GM18505 (cell line): Measurements from ENCODE around the gene PPIF.

Source experiments
- ATAC-seq: cut with Tn5 transposase; IDR thresholded peaks from one replicate; pipeline ENCODE4 v1.9.1; 2021; ENCODE audit not compliant: unreplicated experiment
- POLR2A ChIP-seq: IDR thresholded peaks from 4 replicates; pipeline ENCODE4 v1.6.1; 2011; ENCODE audit warnings: borderline replicate concordance; ENCODE audit not compliant: insufficient read depth, insufficient read length; ENCODE audit errors: extremely low read depth

PPIF gene

DNA sequence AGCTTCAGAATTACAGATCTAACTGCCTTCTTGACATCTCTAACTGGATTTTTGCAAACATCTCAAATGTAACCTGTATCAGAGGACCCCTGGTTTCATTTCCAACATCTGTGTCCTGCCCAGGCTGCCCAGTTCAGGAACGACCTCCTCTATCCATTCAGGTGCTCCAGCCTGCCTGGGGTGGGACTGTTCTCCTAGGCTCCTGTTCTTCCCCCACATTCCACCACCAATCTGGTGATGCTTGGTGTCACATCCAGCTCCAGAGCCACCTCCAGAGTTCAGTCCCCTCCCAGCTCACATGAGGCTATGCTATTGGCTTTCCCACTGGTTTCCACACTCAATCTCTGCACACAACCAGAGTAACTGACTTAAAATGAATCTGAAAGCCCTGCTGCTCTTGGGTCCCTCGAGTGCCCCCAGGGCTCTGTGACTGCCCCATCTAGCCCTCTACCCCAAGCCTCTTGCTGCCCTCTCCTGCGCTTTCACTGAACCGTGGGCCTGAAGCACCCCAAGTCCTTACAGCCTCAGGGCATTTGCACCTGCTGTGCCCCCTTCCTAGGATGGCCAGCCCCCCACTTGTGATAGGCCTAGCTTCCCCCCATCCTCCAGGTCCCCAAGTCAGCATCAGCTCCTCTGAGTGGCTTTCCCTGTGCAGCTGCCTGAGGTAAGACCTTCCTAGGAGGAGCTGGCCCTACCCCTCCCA, 46.1 kb downstream of the PPIF start:
- no peak for ATAC-seq
- TF ChIP-seq POLR2A, result no peak

DNA sequence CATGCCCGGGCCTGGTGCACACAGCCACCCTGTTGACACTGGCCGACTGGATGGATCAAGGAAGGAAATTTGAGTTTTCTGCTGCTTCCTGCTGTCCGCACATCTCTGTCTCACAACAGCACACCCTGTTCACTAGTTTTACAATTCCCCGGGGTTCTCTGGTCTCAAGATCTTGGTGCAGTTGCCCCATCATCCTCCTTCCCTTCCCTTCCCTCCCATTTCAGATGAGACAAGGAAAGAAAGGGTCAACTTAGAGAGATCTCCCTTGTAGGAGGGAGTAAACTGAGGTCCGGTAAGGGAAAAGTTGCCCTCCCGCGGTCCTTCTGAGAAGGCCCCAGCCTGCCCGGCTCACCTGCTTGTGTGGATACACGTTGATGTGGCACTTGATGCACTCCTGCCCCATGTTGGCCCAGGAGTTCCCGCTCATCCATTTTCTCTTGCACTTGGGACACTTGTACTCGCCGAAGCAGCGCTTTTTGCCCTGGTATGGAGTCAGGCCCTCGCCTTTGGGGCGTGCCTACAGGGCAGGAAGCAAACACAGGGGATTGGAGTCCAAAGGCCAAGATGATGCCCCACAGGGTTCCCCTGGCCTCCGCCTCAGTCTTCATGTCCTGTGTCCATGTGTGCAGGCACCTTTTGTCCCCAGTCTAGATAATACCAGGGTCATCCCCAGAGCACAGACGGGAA, 46.8 kb downstream of the PPIF start:
- no peak for ATAC-seq
- no peak for TF ChIP-seq POLR2A

DNA sequence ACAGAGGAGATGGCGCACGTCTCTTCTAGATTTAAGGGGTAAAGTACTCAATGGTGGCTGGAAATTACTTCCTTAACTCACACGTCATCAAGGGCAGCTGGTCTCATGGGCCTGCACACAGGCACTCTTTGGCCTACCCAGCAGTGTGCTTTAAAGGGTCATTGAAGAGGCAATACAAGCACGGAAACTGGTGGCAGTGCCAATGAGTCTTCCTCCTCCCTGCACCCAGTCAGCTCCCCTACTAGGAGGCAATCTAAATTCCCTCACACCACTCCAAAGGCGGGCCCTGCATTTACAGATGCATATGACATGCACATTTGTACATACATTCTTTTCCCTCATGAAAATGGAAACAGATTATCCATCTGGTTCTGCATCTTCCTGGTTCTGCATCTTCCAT, 47.4 kb downstream of the PPIF start:
- ATAC-seq, result no peak
- no peak for TF ChIP-seq POLR2A

DNA sequence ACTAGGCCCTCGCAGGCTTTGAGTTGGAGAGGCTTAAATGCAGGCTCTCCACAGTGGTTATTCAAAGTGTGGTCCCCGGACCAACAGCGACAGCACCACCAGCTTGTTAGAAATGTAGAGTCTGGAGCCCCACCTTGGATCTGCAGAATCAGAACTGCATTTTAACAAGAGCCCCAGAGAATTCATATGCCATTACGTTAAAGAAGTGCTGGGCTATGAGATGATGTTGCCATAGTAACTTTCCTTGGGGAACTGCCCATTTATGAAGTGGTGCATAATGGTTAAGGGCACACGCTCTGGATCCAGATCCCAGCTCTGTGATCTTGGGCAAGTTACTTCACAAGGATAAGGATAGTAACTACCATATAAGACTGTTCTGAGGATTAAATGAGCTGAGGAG, 49.3 kb downstream of the PPIF start:
- no peak for TF ChIP-seq POLR2A
- no peak for ATAC-seq

DNA sequence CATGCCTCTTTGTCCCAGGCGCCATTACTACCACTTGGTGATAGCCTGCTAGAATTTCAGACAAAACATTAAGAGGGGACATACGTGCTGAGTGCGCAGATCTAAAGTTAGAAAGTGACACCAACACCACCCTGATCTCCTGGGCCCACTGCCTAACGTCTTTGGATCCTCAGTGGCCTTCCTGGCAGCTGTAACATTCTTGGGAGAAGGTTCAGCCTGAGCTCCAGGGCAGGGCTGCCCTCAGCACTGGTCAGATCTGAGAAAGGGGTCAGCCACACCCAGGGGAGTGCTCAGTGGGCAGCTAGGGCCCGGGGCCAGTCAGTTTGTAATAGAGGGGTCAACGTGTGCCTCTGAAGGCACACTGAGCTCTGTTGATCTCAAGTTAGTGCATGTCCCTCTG, 49.8 kb downstream of the PPIF start:
- no peak for ATAC-seq
- TF ChIP-seq POLR2A, result no peak

DNA sequence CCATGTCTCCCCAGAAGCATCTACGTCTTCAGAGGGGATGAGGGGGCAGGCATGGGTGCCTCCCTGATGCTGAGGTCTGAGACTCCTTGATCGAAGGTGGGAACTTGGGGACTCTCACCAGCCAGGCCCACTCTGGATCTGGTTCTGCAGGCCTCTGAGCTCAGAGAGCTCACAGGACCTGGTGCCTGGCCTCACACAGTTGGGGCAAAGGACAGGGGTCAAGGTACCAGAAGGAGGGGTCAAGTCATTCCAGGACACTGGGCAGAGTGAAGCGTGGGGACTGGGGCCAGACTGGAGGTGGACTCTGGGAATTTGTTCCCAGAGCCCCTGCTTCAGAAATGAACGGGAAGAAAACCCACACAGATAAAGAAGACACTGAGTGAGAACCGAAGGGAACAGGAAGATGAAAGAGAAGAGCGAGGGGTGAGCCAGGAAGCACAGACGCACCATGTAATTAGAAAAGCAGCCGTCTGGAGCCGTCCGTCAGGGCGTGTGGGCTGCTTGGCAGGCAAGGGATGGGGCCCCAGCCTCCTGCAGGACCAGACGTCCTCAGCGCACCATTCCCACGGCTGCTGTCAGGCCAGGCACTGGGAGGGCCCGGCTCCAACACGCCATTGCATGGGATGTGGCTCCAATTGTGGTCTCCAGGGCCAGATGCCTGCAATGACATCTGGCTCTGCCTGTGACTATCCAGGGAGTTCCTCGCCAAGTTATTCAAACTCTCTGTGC, 50.5 kb downstream of the PPIF start:
- TF ChIP-seq POLR2A, result no peak
- ATAC-seq, result no peak

DNA sequence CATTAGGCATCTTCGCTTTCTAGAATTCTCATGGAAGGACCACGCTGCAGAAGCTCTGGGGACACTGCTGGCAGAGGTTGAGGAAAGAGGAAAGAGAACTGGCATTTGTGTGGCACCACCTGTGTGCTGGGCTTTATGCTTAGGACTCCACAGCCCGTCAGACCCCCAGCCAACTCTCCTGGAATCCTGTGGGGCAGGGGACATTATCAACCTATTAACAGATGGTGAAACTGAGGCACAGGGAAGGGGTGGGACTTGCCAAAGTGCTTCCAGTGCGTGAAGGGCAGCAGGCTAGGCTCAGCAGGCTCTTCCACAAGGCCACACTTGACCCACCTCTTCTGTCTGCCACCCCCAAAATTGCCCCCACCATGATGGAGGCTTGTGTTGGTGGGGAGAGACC, 51.4 kb downstream of the PPIF start:
- ATAC-seq, result no peak
- no peak for TF ChIP-seq POLR2A

DNA sequence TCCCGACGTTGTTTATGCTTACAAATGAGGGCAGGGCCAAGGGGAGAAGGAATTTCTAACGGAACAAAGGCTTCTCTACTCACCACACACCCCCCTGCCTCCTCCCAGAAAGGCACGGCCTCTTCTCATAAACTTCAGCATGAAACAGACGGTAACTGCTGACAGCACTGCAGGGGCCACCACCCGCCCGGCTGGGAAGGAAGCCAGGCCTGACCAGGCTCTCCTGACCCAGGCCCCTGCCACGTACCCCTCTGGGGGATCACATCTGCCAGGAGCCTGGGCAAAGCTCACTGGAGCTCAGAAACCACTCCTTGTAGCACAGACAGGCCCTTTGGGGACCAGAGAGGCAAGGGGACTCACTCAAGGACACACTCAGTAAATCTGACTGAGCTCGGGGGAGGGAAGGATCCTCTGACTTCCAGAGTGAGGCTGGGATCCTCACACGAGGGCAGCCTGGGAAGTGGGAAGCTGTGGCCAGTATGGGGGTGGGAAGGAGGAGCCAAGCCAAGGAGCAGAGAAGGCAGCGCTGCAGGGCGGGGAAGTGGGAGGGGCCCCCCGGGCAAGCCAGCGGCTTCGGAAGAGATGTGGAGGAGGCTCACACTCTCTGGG, 52.1 kb downstream of the PPIF start:
- TF ChIP-seq POLR2A, result no peak
- no peak for ATAC-seq

DNA sequence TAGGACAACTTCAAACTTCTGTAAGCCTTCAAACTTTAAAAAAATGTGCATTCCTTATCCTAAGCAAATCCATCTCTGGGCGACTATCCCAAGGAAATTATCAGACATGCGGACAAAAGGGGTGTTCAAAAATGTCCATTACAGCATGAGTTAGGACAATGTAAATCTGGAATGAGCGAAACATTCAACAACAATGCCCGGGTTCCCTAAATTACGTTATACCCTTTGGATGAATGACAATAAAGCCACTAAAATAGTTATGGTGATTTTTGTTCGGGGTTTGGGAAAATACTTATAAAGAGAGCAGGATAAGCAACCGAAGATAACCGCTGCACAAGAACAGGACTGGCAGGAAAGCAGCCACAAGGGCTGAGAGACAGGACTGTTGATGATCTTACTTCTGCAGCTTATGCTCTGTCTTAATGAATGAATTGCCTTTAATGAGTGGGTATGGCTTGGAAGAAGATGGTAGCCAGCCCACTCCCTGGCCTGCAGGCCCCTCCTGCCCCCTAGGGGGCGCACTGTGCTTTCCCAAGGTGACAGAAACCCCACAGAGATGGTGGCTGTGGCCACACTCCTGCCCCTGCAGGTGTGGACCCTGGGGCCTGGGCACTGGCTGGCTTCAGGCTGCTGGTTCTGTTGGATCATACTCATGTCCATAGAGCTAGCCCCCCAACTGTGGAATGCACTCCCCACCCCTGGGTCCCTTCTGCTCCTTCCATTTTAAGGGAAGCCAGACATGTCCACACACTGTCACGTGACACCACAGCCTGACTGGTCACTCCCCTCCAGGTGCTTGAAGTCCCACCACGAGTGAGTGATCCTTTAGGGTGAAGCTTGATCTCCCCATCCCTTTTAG, 53.1 kb downstream of the PPIF start:
- no peak for TF ChIP-seq POLR2A
- no peak for ATAC-seq

DNA sequence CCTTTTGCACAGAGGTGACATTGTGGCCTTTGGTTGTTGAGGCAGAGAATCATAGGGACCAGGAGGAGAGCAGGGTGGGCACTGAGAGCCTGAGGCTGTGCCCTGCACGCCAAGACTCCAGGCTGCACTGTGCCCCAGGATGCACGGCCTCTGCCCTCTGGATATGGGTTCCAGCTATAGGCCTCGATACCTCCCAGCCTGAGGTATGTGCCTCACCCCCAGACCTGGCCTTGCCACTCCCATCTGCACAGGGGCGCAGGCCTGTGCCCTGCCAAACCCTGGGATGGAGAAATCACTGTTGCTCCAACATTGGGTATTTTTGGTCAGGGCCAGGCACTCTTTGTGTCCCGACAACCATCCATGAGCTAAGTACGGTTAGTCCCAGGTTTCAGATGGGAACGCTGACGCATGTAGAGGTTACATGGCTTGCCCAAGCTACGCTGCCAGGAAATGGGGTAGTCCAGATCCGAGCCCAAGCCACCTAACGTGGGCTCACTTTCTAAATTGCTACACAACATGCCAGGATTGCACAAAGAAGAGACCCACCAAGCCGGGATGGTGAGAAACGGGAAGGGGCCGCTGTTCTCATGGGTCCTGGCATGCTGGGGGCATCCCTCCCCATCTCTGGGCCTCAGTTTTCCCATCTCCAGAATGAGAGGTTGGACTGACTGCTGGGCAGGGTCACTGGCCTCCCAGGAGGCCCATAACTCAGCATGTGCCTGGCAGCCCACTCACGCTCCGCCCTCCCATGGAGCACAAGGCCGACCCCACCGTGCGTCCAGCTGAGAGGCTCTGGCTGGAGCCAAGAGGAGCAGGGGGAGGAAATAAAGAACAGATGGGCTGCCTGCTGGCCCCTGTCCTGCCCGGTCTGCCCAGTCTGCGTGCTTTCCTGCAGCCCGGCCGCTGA, 54.0 kb downstream of the PPIF start:
- no peak for ATAC-seq
- no peak for TF ChIP-seq POLR2A

DNA sequence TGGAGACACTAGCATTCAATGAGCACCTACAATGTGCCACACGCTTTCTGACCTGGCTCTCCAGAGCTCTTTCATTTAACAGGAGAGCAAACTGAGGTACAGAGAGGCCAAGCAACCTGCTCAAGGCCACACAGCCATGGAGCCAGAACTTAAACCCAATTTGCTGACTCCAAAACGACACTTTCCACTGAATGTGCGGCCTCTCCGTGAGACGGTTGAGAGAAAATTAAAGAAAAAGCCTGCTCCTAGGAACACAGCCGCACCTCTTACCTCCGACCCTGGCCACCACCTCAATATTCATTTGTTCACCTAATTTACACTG, 55.3 kb downstream of the PPIF start:
- no peak for TF ChIP-seq POLR2A
- ATAC-seq, result no peak

DNA sequence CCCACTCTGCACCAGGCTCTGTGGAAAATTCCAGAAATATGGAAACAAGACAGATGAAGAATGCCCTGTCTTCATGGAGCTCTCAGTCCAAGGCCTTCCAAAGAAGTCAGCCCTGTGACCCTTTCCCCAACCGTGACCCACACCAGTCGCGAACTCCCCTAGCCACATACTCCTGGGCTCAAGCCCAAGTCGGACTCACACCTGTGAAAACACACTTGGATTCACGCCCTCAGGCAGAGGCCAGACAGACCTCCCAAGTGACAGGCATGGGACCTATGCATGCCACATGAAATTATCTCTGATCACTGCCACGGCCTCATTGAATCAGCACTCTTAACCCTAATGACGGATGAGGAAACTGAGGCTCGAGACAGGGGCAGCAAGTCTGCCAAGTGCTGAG, 55.7 kb downstream of the PPIF start:
- no peak for TF ChIP-seq POLR2A
- ATAC-seq, result no peak
